Left cardiac atrium (tissue), 4 donors: ENCODE results near the gene ASRGL1. TPM values are rescaled to one million over a fixed set of nuclear protein-coding genes. Genes with fewer than 3 reads are reported as not detected.

Experiments
- ATAC-seq, 2 donors: fragments of 200-7000 bp; cut with Tn5 transposase; one replicate each; pipeline ENCODE4 v1.9.1; 2020; ENCODE audit warnings: mild to moderate bottlenecking in 2 of 2, moderate library complexity in 2 of 2
- DNase-seq: peaks from one replicate; pipeline ENCODE4 v3.0.0-alpha.2; 2020
- intact Hi-C, 2 donors: fragments of 100-400 bp; cut with DNase I; formaldehyde crosslinking; loops; one replicate each; pipeline versions ENCODE4 v1.14.1 to v1.15.1; 2022 to 2023
- total RNA-seq, 2 donors: library from RNA; stranded (reverse); fragmentation: NEBNext Ultra II Directional; extraction: Animal tissue kit (Norgen Biotek cat#: 25700); gene quantifications; one replicate each; pipeline ENCODE4 v1.2.1, GENCODE V29; 2021
- donor health status: DM: no; HTN: yes; CAD: no.
- donor health status: DM: no; HTN: yes; CAD: no; lungs with severe emphysema.
- donor health status: DM: yes; HTN: yes; CAD: no.
- donor health status: Dilated cardiomyopathy.

ASRGL1 gene
- total RNA-seq, 2 donors from 2014 or later: 7.8 to 8.1 TPM

DNA sequence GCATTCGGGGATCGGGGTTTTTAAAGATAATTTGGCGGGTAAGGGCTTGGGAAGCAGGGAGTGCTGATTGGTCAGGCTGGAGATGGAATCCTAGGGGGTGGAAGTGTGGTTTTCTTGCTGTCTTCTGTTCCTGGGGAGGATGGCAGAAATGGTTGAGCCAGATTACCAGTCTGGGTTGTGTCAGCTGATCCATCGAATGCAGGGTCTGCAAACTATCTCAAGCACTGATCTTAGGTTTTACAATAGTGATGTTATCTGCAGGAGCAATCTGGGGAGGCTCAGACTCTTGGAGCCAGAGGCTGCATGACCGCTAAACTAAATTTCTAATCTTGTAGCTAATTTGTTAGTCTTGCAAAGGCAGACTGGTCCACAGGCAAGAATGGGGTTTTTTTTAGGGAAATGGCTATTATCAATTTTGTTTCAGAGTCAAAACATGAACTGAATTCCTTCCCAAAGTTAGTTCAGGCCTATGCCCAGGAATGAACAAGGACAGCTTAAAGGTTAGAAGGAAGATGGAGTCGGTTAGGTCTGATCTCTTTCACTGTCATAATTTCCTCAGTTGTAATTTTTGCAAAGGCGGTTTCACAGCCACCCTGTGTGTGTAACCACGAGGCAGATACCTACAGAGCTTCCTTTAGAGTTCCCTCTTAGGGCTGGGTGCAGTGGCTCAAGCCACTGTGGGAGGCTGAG, 91.8 kb downstream of the ASRGL1 start:
- intact Hi-C loops: no loop called here
- no peak for DNase-seq
- ATAC-seq: no peak

DNA sequence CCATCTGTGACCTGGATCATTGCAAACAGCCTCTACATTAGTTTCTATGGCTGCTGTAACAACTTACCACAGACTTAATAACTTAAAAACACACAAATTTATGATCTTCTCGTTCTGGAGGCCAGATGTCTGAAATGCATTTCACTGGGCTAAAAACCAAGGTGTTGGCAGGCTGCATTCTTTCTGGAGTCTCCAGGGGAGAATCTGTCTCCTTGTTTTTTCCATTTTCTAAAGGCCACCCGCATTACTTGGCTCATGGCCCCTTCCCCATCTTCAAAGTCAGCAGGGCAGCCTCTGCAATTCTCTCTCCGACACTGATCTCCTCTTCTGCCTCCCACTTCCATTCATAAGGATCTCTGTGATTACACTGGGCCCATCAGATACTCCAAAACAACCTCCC, 93.2 kb downstream of the ASRGL1 start:
- DNase-seq: no peak
- no peak for ATAC-seq
- intact Hi-C loops: no loop called here

DNA sequence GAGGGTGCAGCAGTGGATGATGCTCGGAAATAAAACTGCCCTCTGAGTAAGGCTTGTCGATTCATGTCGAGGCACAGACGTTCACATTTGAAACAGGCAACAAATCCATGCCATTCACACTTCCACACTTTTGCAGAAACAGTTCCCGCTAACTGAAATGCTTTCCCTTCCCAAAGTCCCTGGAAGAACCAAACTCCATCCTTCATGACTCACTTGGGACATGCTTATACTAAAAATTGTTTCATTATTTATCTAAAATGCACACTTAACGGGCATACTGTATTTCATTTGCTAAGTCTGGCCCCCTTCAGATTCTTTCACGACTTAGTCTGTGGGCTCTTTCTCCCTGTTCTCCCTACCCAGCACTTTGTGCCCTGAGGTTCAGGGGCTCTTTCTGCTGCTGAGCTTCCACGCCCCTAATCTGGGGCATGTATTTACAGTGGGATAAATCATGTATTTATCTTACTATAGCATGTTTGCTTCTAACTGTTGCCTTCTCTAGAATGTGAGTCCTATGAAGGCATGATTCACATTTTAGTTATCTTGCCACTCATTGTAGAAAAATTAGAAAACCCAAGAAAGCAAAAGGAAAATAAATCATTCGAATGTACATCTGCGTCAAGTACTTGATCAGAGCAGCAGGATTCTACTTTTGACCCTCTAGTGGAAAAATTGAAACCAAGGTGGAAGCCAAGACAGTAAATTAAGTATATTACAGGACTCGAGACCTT, 94.1 kb downstream of the ASRGL1 start:
- no peak for DNase-seq
- ATAC-seq: no peak
- intact Hi-C loops: no loop called here

DNA sequence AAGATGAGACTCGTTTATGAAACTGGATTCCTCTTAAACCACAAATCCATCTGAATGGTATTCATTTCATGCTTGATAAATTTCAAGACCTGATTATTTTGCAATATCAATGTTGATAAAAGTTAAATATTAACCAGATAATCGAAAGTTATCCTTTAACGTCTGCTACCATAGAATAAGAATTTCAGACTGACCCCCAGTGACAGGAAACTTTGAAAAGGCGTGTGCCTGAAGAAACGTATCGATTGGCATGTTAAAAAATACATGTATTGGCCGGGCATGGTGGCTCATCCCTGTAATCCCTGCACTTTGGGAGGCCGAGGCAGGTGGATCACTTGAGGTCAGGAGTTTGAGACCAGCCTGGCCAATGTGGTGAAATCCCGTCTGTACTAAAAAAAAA, 95.4 kb downstream of the ASRGL1 start:
- intact Hi-C loops: no loop called here
- DNase-seq (no peak), ATAC-seq (no peak)

DNA sequence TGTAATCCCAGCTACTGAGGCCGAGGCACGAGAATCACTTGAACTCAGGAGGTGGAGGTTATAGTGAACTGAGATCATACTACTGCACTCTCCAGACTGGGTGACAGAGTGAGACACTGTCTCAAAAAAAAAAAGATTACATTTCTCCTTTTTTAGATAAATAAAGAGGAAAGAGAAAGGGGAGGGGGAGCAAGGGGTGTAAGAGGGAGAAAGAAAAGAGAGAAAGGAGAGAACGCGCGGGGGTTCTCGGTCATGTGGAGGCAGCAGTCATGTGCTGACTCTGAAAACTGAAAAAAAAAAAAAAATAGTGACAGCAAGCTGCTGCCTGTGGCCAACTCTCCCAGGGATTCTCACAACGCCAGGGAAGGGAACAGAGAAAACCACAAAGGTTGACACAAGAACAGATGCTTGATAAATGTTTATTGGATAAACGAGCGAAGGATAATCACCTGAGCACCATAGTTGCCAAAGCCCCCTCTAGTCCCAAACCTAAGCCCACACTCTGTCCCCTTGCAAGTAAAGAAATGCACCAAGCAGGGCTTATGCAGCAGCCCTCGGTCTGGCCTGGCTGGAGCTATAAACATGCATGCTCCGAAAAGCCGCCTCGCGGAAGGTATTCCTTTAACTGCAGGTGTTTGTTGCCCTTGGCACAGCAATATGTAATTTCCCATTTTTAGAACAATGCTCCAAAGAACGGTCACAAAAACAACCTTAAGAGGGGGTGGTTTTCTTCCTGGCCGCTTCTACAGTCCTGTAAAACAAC, 96.1 kb downstream of the ASRGL1 start:
- DNase-seq (no peak), ATAC-seq (peak in 1 of 2 donors; percentile 15)
- intact Hi-C loops: no loop called here

DNA sequence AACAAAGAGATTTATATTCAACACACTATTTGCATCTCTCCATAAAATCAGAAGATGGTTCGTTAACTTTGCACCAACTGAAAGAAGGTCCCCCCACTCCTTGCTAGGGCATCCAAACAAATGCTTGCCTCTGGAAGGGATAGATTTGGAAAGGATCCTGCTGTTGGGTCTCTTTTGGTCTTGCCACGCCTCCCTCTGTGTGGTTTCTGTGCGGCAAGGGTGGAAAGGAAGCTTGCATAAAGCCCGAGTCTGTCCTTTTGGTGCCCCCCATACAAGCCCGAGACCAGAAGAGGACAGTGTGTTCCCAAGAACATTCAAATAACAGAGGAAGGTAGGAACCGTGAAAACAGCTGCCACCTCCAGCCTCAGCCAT, 96.6 kb downstream of the ASRGL1 start:
- intact Hi-C loops: no loop called here
- peak in 1 of 2 donors; percentile 30 for ATAC-seq
- no peak for DNase-seq

DNA sequence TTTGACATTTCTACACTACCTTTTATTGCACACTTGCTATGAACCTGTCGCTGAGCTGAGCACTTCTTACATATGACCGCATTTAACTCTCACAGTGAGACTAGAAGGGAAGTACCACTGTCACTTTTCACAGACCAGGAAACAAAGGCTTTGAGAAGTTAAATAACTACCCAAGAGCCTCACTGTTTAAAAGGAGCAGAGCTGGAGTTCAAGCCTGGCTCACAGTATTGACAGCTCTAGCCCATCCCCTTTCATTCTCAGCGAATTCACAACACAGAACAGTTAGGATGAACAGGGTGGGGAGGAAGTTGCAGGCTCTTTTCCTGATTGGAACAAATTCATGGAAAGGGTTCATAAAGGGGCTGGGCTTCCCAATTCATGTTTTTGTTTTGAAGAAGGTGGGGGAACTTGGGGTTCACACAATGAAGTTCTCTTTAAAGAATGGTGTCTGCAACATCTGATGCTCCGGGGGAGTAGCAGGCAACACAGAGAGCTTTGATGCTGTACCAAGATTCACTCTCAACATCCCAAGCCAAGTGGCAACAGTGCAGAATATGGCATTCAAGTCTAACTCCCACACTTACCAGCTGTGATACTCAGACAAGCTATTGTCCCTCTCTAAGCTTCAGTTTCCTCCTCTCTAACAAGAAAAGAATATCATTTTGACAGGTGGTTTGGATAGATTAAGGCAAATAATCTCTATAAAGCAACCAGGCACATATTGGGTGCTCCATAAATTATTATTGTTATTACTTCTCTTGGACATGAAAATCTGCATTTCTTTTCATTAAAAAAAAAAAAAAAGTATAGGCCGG, 98.8 kb downstream of the ASRGL1 start:
- intact Hi-C loops: no loop called here
- ATAC-seq (no peak), DNase-seq (no peak)

DNA sequence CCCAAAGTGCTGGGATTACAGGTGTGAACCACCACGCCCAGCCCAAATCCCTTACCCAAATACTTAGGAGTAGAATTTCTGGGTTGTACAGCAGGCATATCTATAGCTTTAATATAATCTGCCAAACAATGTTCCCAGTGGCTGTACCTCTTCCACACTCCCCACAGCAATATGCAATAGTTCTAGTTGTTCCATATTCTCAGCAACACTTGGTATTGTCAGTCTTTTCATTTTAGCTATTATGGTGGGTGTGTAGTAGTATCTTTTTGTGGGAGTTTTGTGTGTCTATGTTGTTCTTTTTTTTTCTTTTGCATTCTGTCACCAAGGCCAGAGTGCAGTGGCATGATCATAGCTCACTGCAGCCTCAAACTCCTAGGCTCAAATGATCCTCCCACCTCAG, 100.4 kb downstream of the ASRGL1 start:
- no peak for ATAC-seq
- intact Hi-C loops: no loop called here
- DNase-seq: no peak

DNA sequence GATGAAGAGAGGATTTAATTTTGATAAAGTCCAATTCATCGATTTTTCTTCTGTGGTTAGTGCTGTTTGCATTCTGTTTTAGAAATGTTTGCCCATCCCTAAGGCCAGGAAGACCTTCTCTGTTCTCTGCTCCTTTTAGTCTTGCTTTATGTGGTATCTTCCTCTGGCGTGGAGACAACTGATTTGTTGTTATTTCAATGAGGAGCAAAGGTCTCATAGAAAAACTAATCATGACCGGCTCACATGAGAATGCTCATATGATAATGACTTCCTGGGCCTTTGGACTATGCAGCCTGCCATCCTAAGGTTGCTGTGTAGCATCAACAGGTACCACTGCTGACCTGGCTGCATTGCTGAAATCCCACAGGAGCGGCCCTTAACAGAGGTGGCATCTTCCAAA, 101.4 kb downstream of the ASRGL1 start:
- intact Hi-C loops: no loop called here
- ATAC-seq (no peak), DNase-seq (no peak)

DNA sequence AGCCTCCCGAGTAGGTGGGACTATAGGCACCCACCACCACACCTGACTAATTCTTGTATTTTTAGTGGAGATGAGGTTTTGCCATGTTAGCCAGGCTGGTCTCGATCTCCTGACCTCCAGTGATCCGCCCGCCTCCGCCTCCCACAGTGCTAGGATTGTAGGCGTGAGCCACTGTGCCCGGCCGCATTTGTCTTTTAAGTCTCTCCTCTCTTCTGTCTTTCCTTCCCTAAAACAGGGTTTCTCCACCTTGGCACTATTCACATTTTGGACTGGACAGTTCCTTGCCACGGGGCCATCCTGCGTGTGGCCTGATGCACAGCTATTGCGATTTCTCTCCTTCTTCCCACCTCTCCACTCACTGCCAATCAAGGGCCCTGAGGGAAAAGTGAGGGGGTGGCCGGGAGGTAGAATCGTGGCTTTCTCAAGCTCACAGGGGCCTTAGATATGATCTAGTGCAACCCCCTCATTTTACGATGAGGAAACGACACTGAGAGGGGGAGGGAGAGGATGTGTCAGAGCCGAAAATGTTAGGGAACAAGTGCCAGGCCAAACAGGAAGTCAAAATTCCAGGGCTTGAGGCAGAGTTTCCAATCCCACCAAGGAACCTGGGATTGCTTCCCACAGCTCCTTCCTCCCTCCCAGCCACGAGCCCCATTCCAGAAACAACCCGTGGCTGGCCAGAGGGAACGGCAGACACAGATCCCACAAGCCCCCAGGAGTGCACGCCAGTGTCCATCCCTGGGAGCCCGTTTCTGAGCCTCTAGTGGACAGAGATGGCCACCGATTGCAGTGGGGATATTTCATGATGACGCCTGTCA, 102.7 kb downstream of the ASRGL1 start:
- intact Hi-C loops: no loop called here
- ATAC-seq: peak; percentile 28 to 42
- DNase-seq: peak; percentile 70

Other genes with a start within 250 kb of the ASRGL1 start
- 10 to 100 TPM; 15.4 to 16.7 TPM for gene INCENP, start 213.4 kb upstream of the ASRGL1 start, total RNA-seq
- not detected for gene SCGB1D1, start 147.2 kb upstream of the ASRGL1 start, total RNA-seq
- gene SCGB2A1, start 128.8 kb upstream of the ASRGL1 start, total RNA-seq: not detected
- 1 to 10 TPM in 1 of 2 donors, not detected in 1; 1.2 TPM for gene SCGB1D2, start 95.2 kb upstream of the ASRGL1 start, total RNA-seq
- not detected for gene SCGB2A2, start 67.3 kb upstream of the ASRGL1 start, total RNA-seq
- gene SCGB1D4, start 38.4 kb upstream of the ASRGL1 start, total RNA-seq: not detected
- not detected for gene SCGB1A1, start 81.6 kb downstream of the ASRGL1 start, total RNA-seq
- gene AHNAK, start 209.4 kb downstream of the ASRGL1 start, total RNA-seq: 100 to 1,000 TPM; 329 to 404 TPM
- 100 to 1,000 TPM; 833 to 894 TPM for gene EEF1G, start 236.4 kb downstream of the ASRGL1 start, total RNA-seq